GM23338 (cell line): Measurements from ENCODE around the gene PLOD2. TPM values are rescaled to one million over a fixed set of nuclear protein-coding genes. Genes with fewer than 3 reads are reported as not detected.

ENCODE experiments used
- ATAC-seq: fragments of 200-7000 bp; cut with Tn5 transposase; 3 replicates; pipeline ENCODE4 v1.9.1; 2020
- DNase-seq: peaks from one replicate; pipeline ENCODE4 v3.0.0-alpha.2; 2015; ENCODE audit warnings: low spot score
- H2AFZ ChIP-seq: fragments of 200-600 bp; sonication (generic); 2 replicates; pipeline ENCODE4 v1.8.0; 2016; ENCODE audit warnings: antibody characterized with exemption, mild to moderate bottlenecking, moderate library complexity
- H3F3A ChIP-seq: fragments of 200-600 bp; sonication (generic); replicated peaks from 2 replicates; pipeline ENCODE4 v1.8.0; 2017; ENCODE audit warnings: antibody characterized with exemption, mixed run types, low read depth
- H3K27ac ChIP-seq: fragments of 200-600 bp; sonication (generic); 2 replicates; pipeline ENCODE4 v1.6.1; 2016; ENCODE audit warnings: low read depth
- H3K27me3 ChIP-seq: fragments of 200-600 bp; sonication (generic); 2 replicates; pipeline ENCODE4 v1.8.0; 2016; ENCODE audit warnings: mild to moderate bottlenecking, mixed run types, moderate library complexity; ENCODE audit not compliant: insufficient read depth
- H3K36me3 ChIP-seq: fragments of 200-600 bp; sonication (generic); 2 replicates; pipeline ENCODE4 v1.8.0; 2016; ENCODE audit warnings: mild to moderate bottlenecking; ENCODE audit not compliant: insufficient read depth
- H3K4me1 ChIP-seq: fragments of 200-600 bp; sonication (generic); 2 replicates; pipeline ENCODE4 v1.8.0; 2016; ENCODE audit warnings: mild to moderate bottlenecking, moderate library complexity; ENCODE audit not compliant: insufficient read depth
- H3K4me2 ChIP-seq: fragments of 200-600 bp; sonication (generic); 2 replicates; pipeline ENCODE4 v1.7.1; 2017; ENCODE audit warnings: mixed run types
- H3K4me3 ChIP-seq: fragments of 200-600 bp; sonication (generic); 2 replicates; pipeline ENCODE4 v1.6.1; 2016; ENCODE audit warnings: mixed run types
- H3K79me2 ChIP-seq: fragments of 200-600 bp; sonication (generic); replicated peaks from 2 replicates; pipeline ENCODE4 v1.8.0; 2017; ENCODE audit warnings: mild to moderate bottlenecking; ENCODE audit not compliant: insufficient read depth
- H3K9me2 ChIP-seq: fragments of 200-600 bp; sonication (generic); 2 replicates; pipeline ENCODE4 v1.8.0; 2017; ENCODE audit not compliant: insufficient read depth
- H4K20me1 ChIP-seq: fragments of 200-600 bp; sonication (generic); replicated peaks from 2 replicates; pipeline ENCODE4 v1.8.0; 2017; ENCODE audit warnings: mild to moderate bottlenecking; ENCODE audit not compliant: insufficient read depth
- H3K27ac Mint-ChIP-seq: 2 replicates; pipeline ENCODE4 v1.8.0; 2020; ENCODE audit warnings: inconsistent platforms, mild to moderate bottlenecking, moderate library complexity, mixed read lengths
- H3K27me3 Mint-ChIP-seq: 3 replicates; pipeline ENCODE4 v1.8.0; 2022; ENCODE audit warnings: low read depth, mild to moderate bottlenecking, moderate library complexity, mixed read lengths, inconsistent platforms; ENCODE audit not compliant: insufficient read depth, poor library complexity
- H3K36me3 Mint-ChIP-seq: 3 replicates; pipeline ENCODE4 v1.8.0; 2021; ENCODE audit warnings: low read depth, mild to moderate bottlenecking, inconsistent platforms, moderate library complexity, mixed read lengths
- H3K4me1 Mint-ChIP-seq: 3 replicates; pipeline ENCODE4 v1.8.0; 2020; ENCODE audit warnings: mild to moderate bottlenecking, inconsistent platforms, mixed read lengths
- H3K4me3 Mint-ChIP-seq: 3 replicates; pipeline ENCODE4 v1.8.0; 2021; ENCODE audit warnings: moderate library complexity, mild to moderate bottlenecking, inconsistent platforms, mixed read lengths
- H3K9me3 Mint-ChIP-seq: 3 replicates; pipeline ENCODE4 v1.8.0; 2020; ENCODE audit warnings: moderate library complexity, mild to moderate bottlenecking, inconsistent platforms, mixed read lengths
- CREB1 ChIP-seq: fragments of 250-450 bp; sonication (Bioruptor Pico); IDR thresholded peaks from 2 replicates; pipeline ENCODE4 v1.5.0; 2020; ENCODE audit warnings: low read depth, mild to moderate bottlenecking, moderate library complexity
- CTCF ChIP-seq, 2 experiments: fragments of 200-600 bp in 1 of 2; sonication (generic) in 1 of 2; conservative IDR thresholded peaks; 2 replicates each; pipeline versions ENCODE4 v1.5.1 to v1.6.1; 2016 to 2017; ENCODE audit warnings: antibody characterized with exemption in 2 of 2, low read depth in 2 of 2, mild to moderate bottlenecking in 2 of 2, moderate library complexity in 1 of 2
- EZH2 ChIP-seq: fragments of 200-600 bp; sonication (generic); IDR thresholded peaks from one replicate; pipeline ENCODE4 v1.8.0; 2017; ENCODE audit warnings: antibody characterized with exemption, mild to moderate bottlenecking, low read depth; ENCODE audit not compliant: unreplicated experiment
- JUNB ChIP-seq: IDR thresholded peaks from one replicate; pipeline ENCODE4 v1.6.1; 2016; ENCODE audit warnings: antibody characterized with exemption; ENCODE audit not compliant: unreplicated experiment
- NANOG ChIP-seq: IDR thresholded peaks from 2 replicates; pipeline ENCODE4 v1.6.1; 2016; ENCODE audit warnings: antibody characterized with exemption, borderline replicate concordance
- POLR2AphosphoS5 ChIP-seq: IDR thresholded peaks from 2 replicates; pipeline ENCODE4 v1.6.1; 2016; ENCODE audit warnings: antibody characterized with exemption, low read depth
- REST ChIP-seq: IDR thresholded peaks from one replicate; pipeline ENCODE4 v1.6.1; 2018; ENCODE audit warnings: antibody characterized with exemption; ENCODE audit not compliant: unreplicated experiment
- STAT1 ChIP-seq: IDR thresholded peaks from one replicate; pipeline ENCODE4 v1.6.1; 2016; ENCODE audit warnings: antibody characterized with exemption; ENCODE audit not compliant: unreplicated experiment
- ZNF114 ChIP-seq: fragments of 250-450 bp; sonication (Bioruptor Pico); IDR thresholded peaks from 2 replicates; pipeline ENCODE4 v1.5.0; 2020; ENCODE audit warnings: mild to moderate bottlenecking, moderate library complexity
- ZNF331 ChIP-seq: fragments of 250-450 bp; sonication (Bioruptor Pico); IDR thresholded peaks from 2 replicates; pipeline ENCODE4 v1.5.0; 2020; ENCODE audit warnings: low read depth, mild to moderate bottlenecking, moderate library complexity
- polyA plus RNA-seq: library from polyadenylated mRNA; unstranded; fragments of >200 nt; fragmentation: Nextera tagmentation; extraction: Ambion mirVana; gene quantifications from 2 replicates; pipeline ENCODE4 v1.2.1, GENCODE V29; 2016
- total RNA-seq: library from RNA; depleted of rRNA; stranded (reverse); fragments of >200 nt; shearing (Covaris generic); gene quantifications from 2 replicates; pipeline ENCODE4 v1.2.3, GENCODE V29; 2014

The PLOD2 gene
- total and polyA plus RNA-seq, 2 experiments from 2014 or later, result 26.7 to 30.5 TPM

GRCh38 chr3:146195605-146196004 is 34.6 kb upstream of the PLOD2 start (continued):
- TF ChIP-seq CTCF (conservative IDR thresholded peaks at IDR 0.05; ENCODE audit: low read depth in 2 of 2), result no peak

GRCh38 chr3:146195030-146195429 is 34.0 kb upstream of the PLOD2 start:
- Histone ChIP-seq H3K27ac (no peak overlapping the region), H2AFZ (no peak overlapping the region), H4K20me1 (no peaks in the 10 kb centered on the region), H3K36me3 (no peaks in the 10 kb centered on the region), H3F3A (no peaks in the 10 kb centered on the region), H3K4me1 (no peaks in the 10 kb centered on the region), H3K4me3 (no peak overlapping the region), H3K27me3 (no peaks in the 10 kb centered on the region), H3K9me2 (no peaks in the 10 kb centered on the region), H3K79me2 (no peaks in the 10 kb centered on the region), H3K4me2 (no peak overlapping the region)
- no peaks in the 10 kb centered on the region for H3K36me3 Mint-ChIP-seq
- H3K27me3 Mint-ChIP-seq, result peaks cover 1% of the 10 kb centered on the region
- no peak for DNase-seq
- no peak overlapping the region for H3K27ac Mint-ChIP-seq
- TF ChIP-seq NANOG (no peak), POLR2AphosphoS5 (no peak), ZNF114 (no peak)
- no peaks in the 10 kb centered on the region for H3K9me3 Mint-ChIP-seq
- ATAC-seq, result no peak
- no peaks in the 10 kb centered on the region for H3K4me1 Mint-ChIP-seq
- H3K4me3 Mint-ChIP-seq, result no peak overlapping the region

GRCh38 chr3:146191051-146191450 is 30.1 kb upstream of the PLOD2 start:
- Histone ChIP-seq H3K27me3 (no peaks in the 10 kb centered on the region), H3K36me3 (no peaks in the 10 kb centered on the region), H3F3A (no peaks in the 10 kb centered on the region), H3K4me2 (no peak overlapping the region), H3K4me1 (no peaks in the 10 kb centered on the region), H3K9me2 (no peaks in the 10 kb centered on the region), H3K4me3 (no peak overlapping the region), H3K79me2 (no peaks in the 10 kb centered on the region), H3K27ac (no peak overlapping the region), H2AFZ (no peak overlapping the region), H4K20me1 (no peaks in the 10 kb centered on the region)
- no peaks in the 10 kb centered on the region for H3K36me3 Mint-ChIP-seq
- no peaks in the 10 kb centered on the region for H3K9me3 Mint-ChIP-seq
- peaks cover 1% of the 10 kb centered on the region for H3K27me3 Mint-ChIP-seq
- no peak overlapping the region for H3K27ac Mint-ChIP-seq
- no peak overlapping the region for H3K4me3 Mint-ChIP-seq
- DNase-seq, result no peak
- no peak for ATAC-seq
- peaks cover 2% of the 10 kb centered on the region; the same call in 1 of the 3 replicates for H3K4me1 Mint-ChIP-seq
- TF ChIP-seq CREB1 (CRISPR knock-in tag) (no peak), STAT1 (no peak), REST (no peak), ZNF331 (CRISPR knock-in tag) (no peak), JUNB (no peak), ZNF114 (no peak), EZH2 (no peak), CTCF (conservative IDR thresholded peaks at IDR 0.05; ENCODE audit: low read depth in 2 of 2) (no peak)
